NCI-H2196 treated with DMSO at 0.1 percent for 48 hours (cell line): ENCODE measurements around the gene GLB1L3.
"Not testable (repeated sequence)": the region's sequence is repeated elsewhere in the genome, so short reads cannot be mapped to it uniquely, and the experiment has no call there.

Experiments
- DNase-seq: peaks from one replicate; lab custom pipeline; 2025; ENCODE audit not compliant: unreplicated experiment; lab: John Stamatoyannopoulos, UW

GLB1L3 gene

GRCh38 chr11:134341805-134342571, 65.8 kb downstream of the GLB1L3 start:
- no peak for DNase-seq

- no peak for DNase-seq
Measured at GRCh38 chr11:134342572-134343340, 66.6 kb downstream of the GLB1L3 start.

GRCh38 chr11:134343646-134344045, 67.5 kb downstream of the GLB1L3 start:
- no peak for DNase-seq

GRCh38 chr11:134344497-134345236, 68.5 kb downstream of the GLB1L3 start:
- DNase-seq: not testable (repeated sequence)

- DNase-seq: no peak
Measured at GRCh38 chr11:134345237-134345550, 69.0 kb downstream of the GLB1L3 start.

- no peak for DNase-seq
Measured at GRCh38 chr11:134346101-134346975, 70.2 kb downstream of the GLB1L3 start.

- no peak for DNase-seq
Measured at GRCh38 chr11:134346976-134347350, 70.8 kb downstream of the GLB1L3 start.

GRCh38 chr11:134347441-134347840, 71.3 kb downstream of the GLB1L3 start:
- no peak for DNase-seq

- no peak for DNase-seq
Measured at GRCh38 chr11:134349109-134349801, 73.1 kb downstream of the GLB1L3 start.

- DNase-seq: no peak
Measured at GRCh38 chr11:134349802-134350355, 73.7 kb downstream of the GLB1L3 start.

- no peak for DNase-seq
Measured at GRCh38 chr11:134350381-134350780, 74.2 kb downstream of the GLB1L3 start.

GRCh38 chr11:134352111-134352510, 75.9 kb downstream of the GLB1L3 start:
- no peak for DNase-seq

- DNase-seq: no peak
Measured at GRCh38 chr11:134355136-134355535, 79.0 kb downstream of the GLB1L3 start.

- no peak for DNase-seq
Measured at GRCh38 chr11:134355656-134356055, 79.5 kb downstream of the GLB1L3 start.

GRCh38 chr11:134356656-134357544, 80.7 kb downstream of the GLB1L3 start:
- no peak for DNase-seq

- DNase-seq: no peak
Measured at GRCh38 chr11:134357545-134357839, 81.3 kb downstream of the GLB1L3 start.

GRCh38 chr11:134358165-134358855, 82.1 kb downstream of the GLB1L3 start:
- DNase-seq: no peak

- no peak for DNase-seq
Measured at GRCh38 chr11:134358856-134359490, 82.8 kb downstream of the GLB1L3 start.
